ENCODE results near the gene MAP3K14.

The MAP3K14 gene

GRCh38 chr17:45223539-45224528 lies 93.0 kb downstream of the MAP3K14 start:
- DNase-seq (ENCODE audit: low read depth) = no peak

- no peak for DNase-seq (ENCODE audit: low read depth)
Measured at GRCh38 chr17:45222996-45223538, 93.8 kb downstream of the MAP3K14 start.

- DNase-seq (ENCODE audit: low read depth) = no peak
Measured at GRCh38 chr17:45222289-45222995, 94.4 kb downstream of the MAP3K14 start.

- no peak for DNase-seq (ENCODE audit: low read depth)
Measured at GRCh38 chr17:45222014-45222288, 94.9 kb downstream of the MAP3K14 start.

GRCh38 chr17:45221081-45222013 lies 95.5 kb downstream of the MAP3K14 start, which contains the start of gene FMNL1:
FMNL1 (plus strand) TSS chr17:45221885; CDS start chr17:45222125, 240 bp downstream.
- no peak for DNase-seq (ENCODE audit: low read depth)

- no peak for DNase-seq (ENCODE audit: low read depth)
Measured at GRCh38 chr17:45220079-45220478, 96.7 kb downstream of the MAP3K14 start.

- peak; percentile 82 for DNase-seq (ENCODE audit: low read depth)
Measured at GRCh38 chr17:45218895-45219661, 97.7 kb downstream of the MAP3K14 start.

Data from T follicular helper cell (primary cell).